NCI-H146 treated with DMSO at 0.1 percent for 48 hours (cell line): ENCODE measurements around the gene FAM187B.
"Not testable (repeated sequence)": the region's sequence is repeated elsewhere in the genome, so short reads cannot be mapped to it uniquely, and the experiment has no call there.

Source experiments
- DNase-seq: peaks from one replicate; lab custom pipeline; 2025; ENCODE audit not compliant: unreplicated experiment; lab: John Stamatoyannopoulos, UW

The FAM187B gene

GRCh38 chr19:35236638-35237400, 8.3 kb upstream of the FAM187B start:
- DNase-seq, result no peak

GRCh38 chr19:35232912-35233311, 4.4 kb upstream of the FAM187B start:
- DNase-seq, result no peak

DNA sequence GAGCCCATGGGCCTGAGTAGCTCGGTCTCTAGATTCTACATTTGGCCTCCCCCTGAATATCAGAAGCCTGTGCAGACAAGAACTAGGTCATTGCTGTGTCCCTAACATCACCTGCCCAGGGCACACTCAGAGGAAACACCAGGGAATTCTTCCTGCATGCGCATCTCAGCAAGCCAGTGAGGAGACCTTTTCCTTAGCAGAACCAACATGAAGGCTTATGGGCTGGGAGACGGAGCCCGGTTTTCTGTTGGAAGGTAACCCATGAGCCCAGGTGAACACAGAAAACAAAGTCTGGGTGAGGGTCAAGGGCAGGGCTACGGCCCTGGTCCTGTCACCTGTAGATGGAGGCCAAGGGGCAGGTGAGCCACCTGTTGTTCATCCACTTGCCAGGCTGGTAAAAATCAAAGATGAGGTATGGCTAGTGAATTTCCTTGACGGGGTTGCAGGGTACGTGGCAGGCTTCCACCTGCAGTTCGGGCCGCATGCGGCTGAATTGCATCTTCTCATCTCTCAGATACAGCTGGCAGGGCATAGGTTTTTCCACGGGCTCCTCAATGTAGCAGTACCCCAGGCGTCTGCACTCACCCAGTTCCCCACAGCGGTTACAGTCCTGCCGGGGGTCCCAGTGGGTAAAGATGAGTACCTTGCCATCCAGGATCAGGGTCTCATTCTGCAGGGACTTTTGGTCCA, 3.6 kb upstream of the FAM187B start:
- DNase-seq, result no peak

DNA sequence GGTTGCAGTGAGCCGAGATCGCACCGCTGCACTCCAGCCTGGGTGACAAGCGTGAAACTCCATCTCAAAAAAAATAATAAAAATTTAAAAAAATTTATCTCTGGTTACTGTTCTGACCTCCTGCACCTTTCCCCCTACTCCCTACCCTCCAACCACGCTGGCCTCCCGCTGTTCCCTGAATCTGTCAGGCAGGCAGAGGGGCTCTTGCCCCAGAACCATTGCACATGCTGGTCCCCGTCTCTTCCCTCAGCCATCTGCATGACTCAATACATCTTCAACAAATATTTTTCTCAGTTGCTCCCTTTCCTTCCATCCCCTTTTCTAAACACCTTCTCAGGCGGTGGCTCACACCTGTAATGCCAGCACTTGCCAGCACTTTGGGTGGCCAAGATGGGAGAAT, 1.1 kb upstream of the FAM187B start:
- no peak for DNase-seq

DNA sequence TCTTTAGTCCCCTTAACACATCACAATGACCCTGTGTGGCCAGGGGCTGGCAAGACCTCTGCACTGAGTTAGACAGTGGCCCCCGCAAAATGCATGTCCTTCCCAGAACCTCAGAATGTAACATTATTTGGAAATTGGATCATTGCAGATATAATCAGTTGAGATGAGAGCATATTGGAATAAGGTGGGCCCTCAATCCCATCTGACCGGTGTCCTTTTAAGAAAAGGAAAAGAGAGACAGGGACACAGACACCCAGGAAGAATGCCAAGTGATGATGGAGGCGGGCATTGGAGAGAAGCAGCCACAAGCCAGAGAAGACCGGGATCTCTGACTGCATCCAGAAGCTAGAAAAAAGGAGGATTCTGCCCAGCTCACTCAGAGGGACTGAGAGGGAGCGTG, 1.8 kb downstream of the FAM187B start:
- DNase-seq, result no peak

- DNase-seq, result no peak
Observed at GRCh38 chr19:35225951-35226350, 2.6 kb downstream of the FAM187B start.

GRCh38 chr19:35224681-35225571, 3.6 kb downstream of the FAM187B start:
- DNase-seq, result no peak

- no peak for DNase-seq
Observed at GRCh38 chr19:35223862-35224505, 4.6 kb downstream of the FAM187B start.

DNA sequence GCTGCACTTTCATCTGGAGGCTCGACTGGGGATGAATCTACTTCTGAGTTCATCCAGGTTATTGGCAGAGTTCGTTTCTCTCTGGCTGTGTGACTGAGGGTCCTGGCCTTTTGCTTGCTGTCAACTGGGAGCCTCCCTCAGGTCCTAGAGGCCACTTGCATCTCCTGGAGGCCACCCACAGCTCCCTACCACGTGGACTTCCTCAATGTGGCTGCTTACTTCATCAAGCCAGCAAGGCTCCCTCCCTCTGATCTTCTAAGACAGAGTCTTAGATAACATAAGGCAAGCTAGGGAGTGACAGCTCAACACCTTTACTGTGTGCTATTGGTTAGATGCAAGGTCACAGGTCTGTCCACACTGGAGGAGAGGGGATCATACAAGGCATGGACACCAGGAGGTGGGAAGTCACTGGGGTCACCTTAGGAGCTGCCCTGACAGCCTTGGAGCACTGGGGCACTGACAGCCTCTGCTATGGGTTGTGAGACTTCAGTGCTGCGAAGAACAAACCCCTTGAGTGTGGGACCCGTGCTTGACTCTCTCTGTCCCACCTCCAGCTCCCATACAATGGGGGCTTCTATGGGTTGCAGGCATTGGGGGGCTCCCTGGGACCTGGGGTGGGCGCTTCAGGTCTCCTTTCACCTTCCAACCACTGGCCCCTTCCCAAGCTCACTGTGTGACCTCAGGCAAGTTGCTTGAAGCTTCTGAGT, 5.3 kb downstream of the FAM187B start:
- no peak for DNase-seq

DNA sequence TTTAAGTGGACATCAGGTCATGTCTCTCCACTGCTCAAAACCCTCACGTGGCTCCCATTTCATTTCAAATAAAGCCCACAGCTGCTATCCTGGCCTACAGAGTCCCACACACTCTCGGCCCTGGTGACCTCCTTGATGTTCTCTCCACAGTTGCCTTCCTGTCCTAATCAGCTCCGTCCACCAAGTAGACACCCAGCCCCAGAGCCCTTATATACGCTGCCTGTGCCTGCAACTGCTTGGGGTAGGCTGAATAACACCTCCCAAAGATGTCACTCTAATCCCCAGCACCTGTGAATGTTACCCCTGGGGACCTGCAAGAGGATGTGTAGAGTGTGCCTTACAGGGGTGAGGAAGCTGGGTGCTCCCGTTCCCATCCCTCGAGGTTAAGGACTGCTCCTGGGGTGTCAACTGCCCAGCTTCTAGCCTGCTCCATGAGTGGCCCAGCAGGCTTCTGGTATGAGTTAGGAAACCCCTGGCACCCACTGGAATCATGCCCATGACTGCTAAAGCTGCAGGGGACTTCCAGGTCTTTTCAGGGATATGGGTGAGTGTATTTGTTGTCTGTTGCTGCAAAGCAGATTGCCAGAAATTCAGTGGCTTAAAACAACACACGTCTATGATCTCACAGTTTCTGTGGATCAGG, 6.0 kb downstream of the FAM187B start:
- no peak for DNase-seq

DNA sequence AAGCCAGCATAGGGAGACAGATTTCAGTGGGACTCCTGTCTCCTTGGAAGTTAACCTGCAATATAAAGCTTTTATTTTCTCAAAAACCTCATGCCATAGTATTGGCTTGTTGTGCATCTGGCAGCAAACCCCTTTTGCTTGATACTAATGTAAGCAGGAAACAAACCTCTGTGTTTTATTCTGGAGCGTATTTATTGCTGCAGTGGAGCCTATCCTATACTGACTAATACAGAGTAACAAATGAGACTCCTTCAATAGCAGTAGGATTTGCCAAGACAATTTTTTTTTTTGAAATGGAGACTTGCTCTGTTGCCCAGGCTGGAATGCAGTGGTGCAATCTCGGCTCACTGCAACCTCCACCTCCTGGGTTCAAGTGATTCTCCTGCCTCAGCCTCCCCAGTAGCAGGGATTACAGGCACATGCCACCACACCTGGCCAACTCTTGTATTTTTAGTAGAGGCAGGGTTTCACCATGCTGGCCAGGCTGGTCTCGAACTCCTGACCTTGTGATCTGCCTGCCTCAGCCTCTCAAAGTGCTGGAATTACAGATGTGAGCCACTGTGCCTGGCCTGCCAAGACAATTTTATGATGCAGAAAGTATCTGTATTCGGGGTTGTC, 7.5 kb downstream of the FAM187B start:
- not testable (repeated sequence) for DNase-seq

GRCh38 chr19:35220315-35220921, 8.1 kb downstream of the FAM187B start:
- no peak for DNase-seq

GRCh38 chr19:35219008-35219407, 9.5 kb downstream of the FAM187B start:
- no peak for DNase-seq

DNA sequence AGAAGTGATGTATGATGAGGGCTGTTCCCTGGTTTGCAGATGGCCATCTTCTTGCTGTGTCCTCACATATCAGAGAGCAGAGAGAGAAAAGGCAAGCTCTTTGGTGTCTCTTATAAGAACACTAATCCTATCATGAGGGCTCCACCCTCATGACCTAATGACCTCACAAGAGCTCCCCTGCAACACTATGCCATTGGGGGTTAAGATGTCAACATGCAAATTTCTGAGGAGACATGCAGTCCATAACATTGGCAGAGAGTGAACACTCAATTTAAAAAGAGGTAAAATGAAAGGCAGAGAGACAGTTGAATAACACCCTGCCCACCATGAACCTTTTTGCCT, 10.9 kb downstream of the FAM187B start:
- DNase-seq, result no peak

GRCh38 chr19:35216833-35217648, 11.5 kb downstream of the FAM187B start:
- DNase-seq, result no peak

DNA sequence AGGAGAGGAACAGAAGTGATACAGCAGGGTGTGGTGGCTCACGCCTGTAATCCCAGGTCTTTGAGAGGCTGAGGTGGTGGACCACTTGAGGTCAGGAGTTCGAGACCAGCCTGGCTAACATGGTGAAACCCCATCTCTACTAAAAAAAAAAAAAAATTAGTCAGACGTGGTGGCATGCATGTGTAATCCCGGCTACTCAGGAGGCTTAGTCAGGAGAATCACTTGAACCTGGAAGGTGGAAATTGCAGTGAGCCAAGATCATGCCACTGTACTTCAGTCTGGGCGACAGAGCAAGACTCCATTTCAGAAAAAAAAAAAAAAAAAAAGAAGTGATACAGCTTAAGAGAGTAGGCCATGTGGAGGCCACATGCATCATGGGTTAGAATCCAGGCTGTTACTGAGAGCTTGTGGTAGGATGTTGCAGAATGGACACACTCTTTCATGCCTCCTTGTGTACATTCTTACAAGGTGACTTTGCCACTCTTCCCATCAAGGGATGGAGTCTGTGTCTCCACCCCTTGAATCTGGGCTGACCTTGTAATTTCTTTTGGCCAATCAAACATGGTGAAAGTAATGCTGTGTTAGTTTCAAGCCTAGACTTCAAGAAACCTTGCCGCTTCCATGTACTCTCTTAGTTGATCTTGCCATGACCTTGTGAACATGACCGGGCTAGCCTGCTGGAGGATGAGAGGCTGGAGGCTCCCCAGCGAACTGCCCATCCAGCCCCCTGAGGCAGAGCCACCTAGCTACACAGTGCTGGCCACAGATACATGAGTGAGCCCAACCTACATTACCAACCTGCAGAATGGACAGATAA, 12.3 kb downstream of the FAM187B start:
- DNase-seq, result no peak

GRCh38 chr19:35214766-35215422, 13.6 kb downstream of the FAM187B start:
- no peak for DNase-seq
